Measurements from ENCODE around the gene GAS6. TPM values are rescaled to one million over a fixed set of nuclear protein-coding genes. Genes with fewer than 3 reads are reported as not detected.

GAS6 gene
- total RNA-seq, 2 experiments from 2014 or later = 0.53 to 0.65 TPM

DNA sequence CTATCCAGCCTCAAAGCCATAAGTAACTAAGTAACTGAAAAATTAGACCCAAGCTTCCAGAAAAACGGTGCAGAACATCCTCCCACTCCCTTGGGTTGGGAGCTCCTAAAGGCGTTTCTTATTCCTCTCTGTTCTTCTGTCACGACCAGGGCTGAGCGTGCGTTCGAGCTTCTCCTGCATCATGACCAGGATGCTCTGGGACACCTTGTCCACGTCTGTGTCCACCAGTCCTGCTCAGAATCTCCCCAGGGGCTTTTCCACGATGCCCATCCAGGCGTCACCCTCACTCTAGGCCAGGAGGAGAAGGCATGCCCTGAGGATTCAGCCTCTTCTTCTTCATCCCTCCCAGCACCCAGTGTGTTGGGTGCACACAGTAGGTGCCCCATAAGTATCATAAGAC, 37.8 kb upstream of the GAS6 start:
- ATAC-seq (no peak), DNase-seq (peak; percentile 15)
- Mint-ChIP-seq H3K27me3 (ENCODE audit: low read depth) (peaks cover 4% of the 10 kb centered on the region), H3K9me3 (ENCODE audit: insufficient read depth) (no peaks in the 10 kb centered on the region), H3K4me1 (ENCODE audit: low read depth) (no peaks in the 10 kb centered on the region), H3K27ac (no peak overlapping the region), H3K4me3 (no peak overlapping the region), H3K36me3 (ENCODE audit: low read depth) (no peaks in the 10 kb centered on the region)
- CTCF ChIA-PET = no interaction called here
- POLR2A ChIA-PET = no interaction called here

DNA sequence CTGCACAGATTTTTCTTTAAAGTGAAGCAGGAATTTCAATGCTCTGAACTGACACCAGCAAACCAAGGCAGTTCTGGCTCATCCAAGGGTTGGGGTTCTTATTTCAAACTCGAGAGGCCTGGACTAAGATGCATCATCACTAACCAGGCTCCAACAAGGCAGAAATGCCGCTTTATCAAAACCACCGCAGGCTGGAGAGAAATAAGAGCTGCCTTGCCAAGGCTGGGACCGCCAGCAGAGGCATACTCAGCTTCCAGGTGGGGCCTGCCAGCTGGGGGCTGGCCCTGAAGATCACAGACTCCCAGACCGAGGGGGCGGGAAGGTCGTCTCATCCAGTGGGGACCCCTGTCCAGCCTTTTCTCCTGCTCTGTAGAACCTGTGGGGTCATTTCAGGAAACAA, 37.4 kb upstream of the GAS6 start:
- Mint-ChIP-seq H3K4me1 (ENCODE audit: low read depth) (no peaks in the 10 kb centered on the region), H3K27ac (no peak overlapping the region), H3K9me3 (ENCODE audit: insufficient read depth) (no peaks in the 10 kb centered on the region), H3K4me3 (no peak overlapping the region), H3K36me3 (ENCODE audit: low read depth) (no peaks in the 10 kb centered on the region), H3K27me3 (ENCODE audit: low read depth) (peaks cover 4% of the 10 kb centered on the region)
- ATAC-seq (no peak), DNase-seq (peak; percentile 5)
- CTCF ChIA-PET = no interaction called here
- POLR2A ChIA-PET = interaction anchor here (0.6 kb wide), 1 partner anchor 10 kb away, joined by 3 read pairs; no protein-coding TSS in a partner anchor

- H3K9me3 Mint-ChIP-seq (ENCODE audit: insufficient read depth) = no peaks in the 10 kb centered on the region
- H3K4me3 Mint-ChIP-seq = no peak overlapping the region
- peak; percentile 2 for DNase-seq
- peaks cover 6% of the 10 kb centered on the region for H3K27me3 Mint-ChIP-seq (ENCODE audit: low read depth)
- ChIA-PET CTCF (no interaction called here), POLR2A (interaction anchor here (0.6 kb wide), 1 partner anchor 9 kb away, joined by 3 read pairs; no protein-coding TSS in a partner anchor)
- no peaks in the 10 kb centered on the region for H3K4me1 Mint-ChIP-seq (ENCODE audit: low read depth)
- no peaks in the 10 kb centered on the region for H3K36me3 Mint-ChIP-seq (ENCODE audit: low read depth)
- no peak for ATAC-seq
- H3K27ac Mint-ChIP-seq = no peak overlapping the region
Observed at GRCh38 chr13:113900646-113901045, 36.8 kb upstream of the GAS6 start.

DNA sequence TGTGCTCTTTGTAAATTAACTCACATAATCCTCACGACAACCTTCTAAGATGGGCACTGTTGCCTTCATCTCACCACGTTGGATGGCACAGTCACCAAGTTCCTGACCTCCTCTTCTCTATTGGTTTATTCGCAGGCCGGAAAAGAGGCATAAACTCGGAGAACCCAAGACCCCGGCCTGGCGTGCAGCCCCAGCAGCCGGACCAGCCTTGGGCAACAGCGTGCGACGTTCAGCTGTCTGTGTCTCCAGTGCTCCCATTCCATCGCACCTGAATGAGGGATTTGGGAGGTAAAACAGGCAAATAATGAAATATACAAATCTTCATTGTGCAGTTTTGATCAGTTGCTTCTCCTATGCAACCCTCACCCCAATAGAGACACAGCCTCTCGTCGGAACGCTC, 34.5 kb upstream of the GAS6 start:
- POLR2A ChIA-PET = no interaction called here
- CTCF ChIA-PET = no interaction called here
- Mint-ChIP-seq H3K9me3 (ENCODE audit: insufficient read depth) (no peaks in the 10 kb centered on the region), H3K4me3 (no peak overlapping the region), H3K36me3 (ENCODE audit: low read depth) (no peaks in the 10 kb centered on the region), H3K27ac (no peak overlapping the region), H3K4me1 (ENCODE audit: low read depth) (no peaks in the 10 kb centered on the region), H3K27me3 (ENCODE audit: low read depth) (peaks cover 16% of the 10 kb centered on the region)
- ATAC-seq (no peak), DNase-seq (peak; percentile 12)

DNA sequence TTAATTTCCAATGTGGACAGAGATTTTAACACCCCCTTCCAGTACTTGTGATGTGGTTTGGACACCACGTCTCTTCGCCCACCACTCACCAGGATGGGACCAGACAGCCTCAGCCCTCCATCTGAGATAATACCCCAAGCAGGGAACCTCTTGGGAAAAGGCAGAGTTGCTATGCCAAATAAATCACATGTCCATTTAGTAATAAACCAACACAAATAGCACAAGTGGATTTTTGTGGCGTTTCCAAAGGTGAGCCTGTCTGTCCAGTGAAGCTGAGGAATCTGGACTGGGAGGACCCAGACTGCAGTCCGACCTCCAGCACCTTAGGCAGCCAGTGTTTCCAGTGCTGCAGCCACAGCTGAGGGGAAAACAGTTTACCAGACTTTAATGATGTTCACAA, 34.1 kb upstream of the GAS6 start:
- DNase-seq = no peak
- no peak overlapping the region for H3K4me3 Mint-ChIP-seq
- H3K27me3 Mint-ChIP-seq (ENCODE audit: low read depth) = peaks cover 20% of the 10 kb centered on the region
- no peaks in the 10 kb centered on the region for H3K4me1 Mint-ChIP-seq (ENCODE audit: low read depth)
- no peaks in the 10 kb centered on the region for H3K9me3 Mint-ChIP-seq (ENCODE audit: insufficient read depth)
- H3K27ac Mint-ChIP-seq = no peak overlapping the region
- H3K36me3 Mint-ChIP-seq (ENCODE audit: low read depth) = no peaks in the 10 kb centered on the region
- ATAC-seq = no peak
- ChIA-PET POLR2A (no interaction called here), CTCF (no interaction called here)

DNA sequence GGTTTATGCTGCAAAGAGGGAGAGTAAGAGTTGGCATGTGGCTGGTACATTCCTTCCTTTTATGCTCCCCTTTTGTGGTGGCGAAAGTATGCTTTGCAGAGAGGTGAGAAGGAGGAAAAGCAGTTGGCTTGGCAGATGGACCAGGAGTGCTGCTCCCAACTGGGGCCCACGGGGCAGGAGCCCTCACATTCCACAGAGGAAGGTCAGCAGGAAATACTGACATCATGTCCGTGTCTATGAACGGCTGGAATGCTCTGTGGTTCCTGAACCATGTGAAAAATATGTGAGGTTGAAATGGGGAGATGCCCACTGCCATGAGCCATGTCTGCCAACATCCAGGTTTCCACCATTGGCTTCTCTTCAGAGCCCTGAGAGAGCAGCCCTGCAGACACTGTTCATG, 33.3 kb upstream of the GAS6 start:
- no peaks in the 10 kb centered on the region for H3K36me3 Mint-ChIP-seq (ENCODE audit: low read depth)
- DNase-seq (no peak), ATAC-seq (no peak)
- H3K27me3 Mint-ChIP-seq (ENCODE audit: low read depth) = peaks cover 25% of the 10 kb centered on the region
- H3K9me3 Mint-ChIP-seq (ENCODE audit: insufficient read depth) = no peaks in the 10 kb centered on the region
- H3K4me1 Mint-ChIP-seq (ENCODE audit: low read depth) = no peaks in the 10 kb centered on the region
- H3K27ac Mint-ChIP-seq = no peak overlapping the region
- H3K4me3 Mint-ChIP-seq = no peak overlapping the region
- ChIA-PET CTCF (no interaction called here), POLR2A (no interaction called here)

DNA sequence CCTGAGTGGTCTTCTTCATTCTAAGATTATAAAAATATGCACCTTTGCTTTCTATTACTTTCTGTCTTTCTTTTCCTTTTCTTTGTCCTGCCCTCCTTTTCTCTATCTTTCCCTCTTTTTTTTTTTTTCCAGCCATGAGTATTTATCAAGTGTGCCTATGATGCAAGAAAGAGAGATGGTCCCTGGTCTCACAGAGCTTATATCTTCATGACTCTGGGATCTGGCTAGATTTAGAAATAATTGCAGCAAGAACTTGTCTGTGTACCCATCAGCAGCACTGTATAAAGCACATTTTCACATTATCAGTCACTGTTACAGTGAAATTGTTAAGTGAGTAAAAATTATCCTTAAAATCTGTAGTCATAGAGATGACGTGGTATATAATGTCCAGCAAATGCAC, 31.6 kb upstream of the GAS6 start:
- ATAC-seq (no peak), DNase-seq (peak; percentile 1)
- H3K27ac Mint-ChIP-seq = no peak overlapping the region
- no peaks in the 10 kb centered on the region for H3K36me3 Mint-ChIP-seq (ENCODE audit: low read depth)
- H3K9me3 Mint-ChIP-seq (ENCODE audit: insufficient read depth) = no peaks in the 10 kb centered on the region
- H3K27me3 Mint-ChIP-seq (ENCODE audit: low read depth) = peaks cover 35% of the 10 kb centered on the region
- CTCF ChIA-PET = no interaction called here
- POLR2A ChIA-PET = no interaction called here
- no peak overlapping the region for H3K4me3 Mint-ChIP-seq
- H3K4me1 Mint-ChIP-seq (ENCODE audit: low read depth) = no peaks in the 10 kb centered on the region

DNA sequence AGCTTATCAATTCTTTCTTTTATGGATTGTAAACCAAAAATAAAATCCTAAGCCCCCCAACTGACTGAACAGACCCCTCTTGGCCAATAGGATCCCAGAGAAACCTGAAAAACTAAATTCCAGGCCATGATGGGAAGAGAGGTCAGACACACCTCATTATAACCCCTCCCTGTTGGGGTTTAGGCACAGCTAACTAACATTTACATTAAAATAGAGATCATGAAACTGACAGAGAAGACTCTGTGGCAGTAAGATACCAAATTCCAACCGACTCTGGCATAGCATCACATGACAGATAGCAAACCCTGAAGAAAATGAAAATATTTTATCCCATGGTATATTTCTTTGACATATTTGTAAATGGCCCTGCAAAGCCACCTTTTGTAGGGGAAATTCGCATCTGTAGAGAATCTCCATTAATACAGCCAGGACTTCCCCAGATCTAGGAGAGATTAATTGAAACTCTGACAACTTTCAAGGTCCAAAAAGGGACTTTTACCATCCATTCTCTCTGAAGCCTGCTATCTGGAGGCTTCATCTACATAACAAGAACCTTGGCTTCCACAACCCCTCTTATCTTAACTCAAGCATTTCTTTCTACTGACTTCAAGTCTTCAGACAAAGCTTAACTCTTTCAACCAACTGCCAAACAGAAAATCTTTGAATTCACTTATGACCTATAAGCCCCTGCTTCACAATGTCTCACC, 27.1 kb upstream of the GAS6 start:
- POLR2A ChIA-PET = interaction anchor here (0.6 kb wide), 1 partner anchor 10 kb away, joined by 3 read pairs; no protein-coding TSS in a partner anchor
- no peak for DNase-seq
- Mint-ChIP-seq H3K9me3 (ENCODE audit: insufficient read depth) (no peaks in the 10 kb centered on the region), H3K4me1 (ENCODE audit: low read depth) (no peaks in the 10 kb centered on the region), H3K27ac (no peak overlapping the region), H3K4me3 (no peak overlapping the region), H3K36me3 (ENCODE audit: low read depth) (no peaks in the 10 kb centered on the region), H3K27me3 (ENCODE audit: low read depth) (peaks cover 42% of the 10 kb centered on the region)
- ATAC-seq = no peak
- CTCF ChIA-PET = no interaction called here

DNA sequence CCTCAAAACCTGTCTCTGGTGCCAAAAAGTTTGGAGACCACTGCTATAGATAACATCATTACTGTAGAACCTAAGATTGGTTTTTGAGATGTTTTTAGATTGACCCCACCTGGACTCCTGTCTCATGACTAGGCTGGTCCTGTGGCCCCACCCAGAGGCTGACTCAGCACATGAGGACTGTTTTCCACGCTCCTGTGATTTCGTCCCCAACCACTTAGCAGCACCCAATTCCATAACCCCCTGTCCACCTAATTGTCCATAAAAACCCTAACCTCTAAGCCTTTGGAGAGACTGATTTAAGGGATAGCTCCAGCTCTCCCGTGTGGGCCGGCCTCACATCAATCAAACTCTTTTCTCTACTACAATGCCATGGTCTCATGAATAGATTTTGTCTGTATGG, 25.6 kb upstream of the GAS6 start:
- no peak overlapping the region for H3K27ac Mint-ChIP-seq
- POLR2A ChIA-PET = no interaction called here
- CTCF ChIA-PET = no interaction called here
- H3K4me3 Mint-ChIP-seq = no peak overlapping the region
- no peaks in the 10 kb centered on the region for H3K4me1 Mint-ChIP-seq (ENCODE audit: low read depth)
- peaks cover 35% of the 10 kb centered on the region for H3K27me3 Mint-ChIP-seq (ENCODE audit: low read depth)
- DNase-seq (no peak), ATAC-seq (no peak)
- H3K9me3 Mint-ChIP-seq (ENCODE audit: insufficient read depth) = no peaks in the 10 kb centered on the region
- H3K36me3 Mint-ChIP-seq (ENCODE audit: low read depth) = no peaks in the 10 kb centered on the region

DNA sequence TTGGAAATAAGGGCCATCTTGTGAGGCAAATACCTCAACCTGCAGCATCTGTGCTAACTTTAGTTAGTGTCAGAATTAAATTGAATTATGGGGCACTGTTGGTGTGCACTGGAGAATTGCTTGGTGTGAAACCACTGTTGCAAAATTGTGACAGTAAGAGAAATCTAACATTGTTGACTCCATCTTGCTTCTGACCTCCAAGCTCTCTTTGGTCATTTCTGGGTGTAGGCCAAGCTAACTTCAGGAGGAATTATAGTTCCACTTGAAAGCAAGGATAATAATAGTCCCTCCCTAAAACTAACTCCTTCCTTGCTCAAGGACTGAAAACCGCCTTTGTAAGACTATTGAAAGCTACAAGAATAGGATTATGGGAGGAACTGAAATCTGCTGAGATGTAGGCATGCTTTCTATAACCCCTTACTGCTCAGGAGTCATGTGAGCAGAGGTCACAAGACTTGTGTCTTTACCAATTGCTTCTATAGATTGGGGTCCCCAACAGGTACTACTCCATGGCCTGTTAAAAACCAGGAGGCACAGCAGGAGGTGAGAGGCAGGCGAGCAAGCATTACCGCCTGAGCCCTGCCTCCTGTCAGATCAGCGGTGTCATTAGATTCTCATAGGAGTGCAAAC, 24.9 kb upstream of the GAS6 start:
- Mint-ChIP-seq H3K4me1 (ENCODE audit: low read depth) (no peaks in the 10 kb centered on the region), H3K27ac (no peak overlapping the region), H3K36me3 (ENCODE audit: low read depth) (no peaks in the 10 kb centered on the region), H3K9me3 (ENCODE audit: insufficient read depth) (no peaks in the 10 kb centered on the region), H3K27me3 (ENCODE audit: low read depth) (peaks cover 31% of the 10 kb centered on the region), H3K4me3 (no peak overlapping the region)
- DNase-seq (no peak), ATAC-seq (no peak)
- ChIA-PET POLR2A (no interaction called here), CTCF (no interaction called here)

DNA sequence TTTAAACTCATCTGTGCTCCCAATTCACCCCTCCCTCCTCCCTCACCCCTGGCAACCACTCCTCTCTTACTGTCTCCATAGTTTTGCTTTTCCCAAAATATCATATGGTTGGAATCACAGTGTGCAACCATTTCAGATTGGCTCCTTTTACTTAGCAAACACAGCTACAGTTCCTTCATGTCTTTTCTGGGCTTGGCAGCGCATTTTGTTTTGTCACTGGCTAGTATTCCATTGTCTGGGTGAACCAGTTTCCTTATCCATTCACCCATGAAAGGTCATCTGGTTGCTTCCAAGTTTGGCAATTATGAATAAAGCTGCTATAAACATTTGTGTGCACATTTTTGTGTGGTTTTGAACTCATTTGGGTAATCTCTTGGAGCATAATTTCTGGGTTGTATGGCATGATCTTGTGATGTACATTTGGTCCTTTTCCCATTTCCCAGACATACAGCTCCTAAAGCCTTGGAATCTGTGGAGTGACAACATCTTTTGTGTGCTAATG, 23.9 kb upstream of the GAS6 start:
- ChIA-PET CTCF (no interaction called here), POLR2A (no interaction called here)
- DNase-seq (no peak), ATAC-seq (no peak)
- H3K9me3 Mint-ChIP-seq (ENCODE audit: insufficient read depth) = no peaks in the 10 kb centered on the region
- no peak overlapping the region for H3K4me3 Mint-ChIP-seq
- H3K36me3 Mint-ChIP-seq (ENCODE audit: low read depth) = no peaks in the 10 kb centered on the region
- peaks cover 25% of the 10 kb centered on the region for H3K27me3 Mint-ChIP-seq (ENCODE audit: low read depth)
- H3K4me1 Mint-ChIP-seq (ENCODE audit: low read depth) = peaks cover 2% of the 10 kb centered on the region
- H3K27ac Mint-ChIP-seq = no peak overlapping the region

- H3K4me1 Mint-ChIP-seq (ENCODE audit: low read depth) = peaks cover 11% of the 10 kb centered on the region
- H3K9me3 Mint-ChIP-seq (ENCODE audit: insufficient read depth) = no peaks in the 10 kb centered on the region
- H3K4me3 Mint-ChIP-seq = no peak overlapping the region
- DNase-seq (no peak), ATAC-seq (no peak)
- no peaks in the 10 kb centered on the region for H3K36me3 Mint-ChIP-seq (ENCODE audit: low read depth)
- CTCF ChIA-PET = no interaction called here
- H3K27ac Mint-ChIP-seq = no peak overlapping the region
- peaks cover 22% of the 10 kb centered on the region for H3K27me3 Mint-ChIP-seq (ENCODE audit: low read depth)
- POLR2A ChIA-PET = no interaction called here
Observed at GRCh38 chr13:113886561-113887112, 22.8 kb upstream of the GAS6 start.

All from activated CD8-positive, alpha-beta T cell treated with anti-CD3 and anti-CD28 coated beads, Interleukin-2, amount 10 ng/mL, durations not matched to agents 7 days and 5 days (primary cell).